IPS-20b (cell line): ENCODE data around the gene GTSE1.

ENCODE experiments used
- H3K27ac ChIP-seq: one replicate; pipeline ENCODE4 v1.5.1; 2013; ENCODE audit warnings: low read length
- H3K27me3 ChIP-seq: 2 replicates; pipeline ENCODE4 v1.6.1; 2013; ENCODE audit warnings: mild to moderate bottlenecking, low read length, inconsistent platforms; ENCODE audit not compliant: insufficient read depth
- H3K36me3 ChIP-seq: 2 replicates; pipeline ENCODE4 v1.6.1; 2013; ENCODE audit warnings: low read depth, mild to moderate bottlenecking, inconsistent platforms, low read length, moderate library complexity; ENCODE audit not compliant: insufficient read depth
- H3K4me1 ChIP-seq: 2 replicates; pipeline ENCODE4 v1.6.1; 2013; ENCODE audit warnings: mild to moderate bottlenecking, control low read depth, inconsistent platforms, low read length, moderate library complexity; ENCODE audit not compliant: insufficient read depth
- H3K4me3 ChIP-seq: 2 replicates; pipeline ENCODE4 v1.5.1; 2013; ENCODE audit warnings: mild to moderate bottlenecking, low read length, inconsistent platforms
- H3K9ac ChIP-seq: 2 replicates; pipeline ENCODE4 v1.6.1; 2013; ENCODE audit warnings: low read depth, mild to moderate bottlenecking, inconsistent platforms, low read length, moderate library complexity
- H3K9me3 ChIP-seq: 2 replicates; pipeline ENCODE4 v1.6.1; 2013; ENCODE audit warnings: mild to moderate bottlenecking, low read depth, low read length, inconsistent platforms; ENCODE audit not compliant: insufficient read depth

GTSE1 gene

DNA sequence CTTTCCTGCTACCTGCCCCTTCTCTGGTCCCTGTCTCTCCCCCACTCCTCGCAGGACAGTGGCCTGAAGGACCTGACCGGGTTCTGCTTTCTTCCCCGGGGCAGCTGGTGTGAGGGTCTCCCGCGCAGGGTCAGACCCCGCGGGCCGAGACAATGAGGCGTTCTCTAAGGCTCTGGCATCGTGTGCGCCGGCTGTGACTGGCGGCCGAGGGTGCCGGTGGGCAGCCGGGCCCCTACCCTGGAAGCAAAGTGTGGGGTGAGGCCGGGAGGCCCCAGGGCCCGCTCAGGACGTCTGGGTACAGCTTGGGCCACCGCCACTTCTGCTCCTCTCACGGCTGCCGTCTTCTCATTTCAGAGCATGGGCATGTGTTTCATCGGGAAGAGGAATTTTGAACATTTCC lies 55.1 kb downstream of the GTSE1 start:
- no peak overlapping the region for H3K4me3 ChIP-seq
- no peaks in the 10 kb centered on the region for H3K4me1 ChIP-seq
- H3K9ac ChIP-seq: no peak overlapping the region
- no peaks in the 10 kb centered on the region for H3K9me3 ChIP-seq
- H3K27me3 ChIP-seq: no peaks in the 10 kb centered on the region
- no peak overlapping the region for H3K27ac ChIP-seq
- H3K36me3 ChIP-seq: peaks cover 95% of the 10 kb centered on the region

DNA sequence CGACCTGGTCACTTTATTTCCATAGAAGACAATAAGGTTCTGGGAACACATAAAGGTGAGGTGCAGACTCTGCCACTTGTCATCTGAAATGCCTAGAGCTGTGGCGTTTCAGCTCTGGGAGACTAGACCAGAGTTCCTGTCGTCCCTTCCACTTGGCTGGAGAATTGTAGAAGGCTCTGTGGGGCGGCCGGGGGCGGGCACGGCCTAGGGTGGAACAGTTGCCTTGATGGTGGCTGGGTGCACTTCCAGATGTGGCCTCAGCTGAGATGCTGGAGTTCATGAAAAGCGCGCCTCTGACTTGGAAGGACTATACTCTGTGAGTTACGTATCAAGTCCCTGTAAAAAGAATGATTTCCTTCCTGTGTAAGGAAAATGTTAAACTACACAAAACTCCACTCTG lies 55.6 kb downstream of the GTSE1 start:
- H3K9ac ChIP-seq: no peak overlapping the region
- no peaks in the 10 kb centered on the region for H3K9me3 ChIP-seq
- H3K4me3 ChIP-seq: no peak overlapping the region
- H3K27me3 ChIP-seq: no peaks in the 10 kb centered on the region
- no peaks in the 10 kb centered on the region for H3K4me1 ChIP-seq
- H3K27ac ChIP-seq: no peak overlapping the region
- H3K36me3 ChIP-seq: peaks cover 95% of the 10 kb centered on the region

DNA sequence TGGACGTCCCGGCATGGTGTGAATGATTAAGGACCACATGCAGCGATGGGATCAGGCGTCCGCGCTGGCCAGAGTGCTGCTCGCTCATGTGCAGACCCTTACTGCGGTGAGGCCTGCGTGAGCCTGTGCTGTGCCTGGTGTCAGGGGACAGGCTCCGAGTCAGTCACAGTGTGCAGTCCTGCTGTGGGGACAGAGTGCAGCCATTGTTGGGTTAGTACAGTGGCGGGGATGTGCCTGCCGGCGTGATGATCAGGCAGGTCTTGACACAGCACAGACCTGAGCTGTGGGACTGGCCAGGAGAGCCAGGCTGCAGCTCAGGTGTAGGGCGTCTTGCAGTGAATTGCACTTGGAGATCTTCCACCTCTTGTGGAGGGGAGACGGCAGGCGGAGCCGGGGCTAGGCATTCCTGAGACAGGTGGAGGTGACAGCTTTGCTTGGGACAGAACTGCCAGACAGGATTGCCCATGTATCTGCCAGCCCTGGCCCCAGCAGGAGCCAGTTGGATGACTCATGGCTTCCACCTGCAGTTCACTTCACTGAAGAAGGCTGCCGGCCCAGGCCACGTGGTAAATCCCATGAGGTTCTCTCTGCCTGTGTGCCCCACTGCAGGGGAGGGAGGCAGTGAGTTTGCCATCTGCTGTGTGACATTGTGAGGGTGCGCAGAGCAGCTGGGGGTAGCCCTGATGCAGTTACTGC lies 56.2 kb downstream of the GTSE1 start:
- H3K9ac ChIP-seq: no peak overlapping the region
- H3K27ac ChIP-seq: no peak overlapping the region
- peaks cover 92% of the 10 kb centered on the region for H3K36me3 ChIP-seq
- H3K9me3 ChIP-seq: no peaks in the 10 kb centered on the region
- H3K27me3 ChIP-seq: no peaks in the 10 kb centered on the region
- H3K4me3 ChIP-seq: no peak overlapping the region
- no peaks in the 10 kb centered on the region for H3K4me1 ChIP-seq

DNA sequence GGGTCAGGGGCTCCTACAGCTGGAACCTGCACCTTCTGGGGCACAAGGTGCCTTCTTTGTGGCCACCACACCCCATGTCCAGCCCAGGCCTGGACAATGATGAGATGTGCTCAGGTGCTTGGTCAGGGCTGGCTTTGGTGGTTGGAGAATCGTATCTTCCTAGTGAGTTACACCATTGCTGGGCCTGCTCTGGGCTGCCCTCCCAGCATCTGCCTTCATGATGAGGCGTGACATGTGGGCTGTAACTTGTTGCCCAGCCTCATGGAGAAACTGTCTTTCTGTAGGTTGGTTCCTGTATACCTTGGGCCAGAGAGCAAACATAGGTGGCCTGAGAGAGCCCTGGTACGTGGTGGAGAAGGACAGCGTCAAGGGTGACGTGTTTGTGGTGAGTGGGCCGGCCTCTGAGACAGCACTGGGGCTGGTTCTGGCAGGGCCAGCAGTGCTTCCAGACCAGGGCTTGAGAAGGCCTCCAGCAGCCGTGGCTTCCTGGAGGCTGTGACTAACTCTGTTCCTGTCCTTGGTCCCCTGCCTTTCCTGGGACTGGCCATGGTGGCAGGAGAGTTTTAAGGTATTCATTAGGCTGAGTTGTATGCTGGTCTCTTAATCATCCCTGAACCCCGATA lies 56.9 kb downstream of the GTSE1 start:
- Histone ChIP-seq H3K36me3 (peaks cover 85% of the 10 kb centered on the region), H3K9ac (no peak overlapping the region), H3K4me1 (no peaks in the 10 kb centered on the region)

DNA sequence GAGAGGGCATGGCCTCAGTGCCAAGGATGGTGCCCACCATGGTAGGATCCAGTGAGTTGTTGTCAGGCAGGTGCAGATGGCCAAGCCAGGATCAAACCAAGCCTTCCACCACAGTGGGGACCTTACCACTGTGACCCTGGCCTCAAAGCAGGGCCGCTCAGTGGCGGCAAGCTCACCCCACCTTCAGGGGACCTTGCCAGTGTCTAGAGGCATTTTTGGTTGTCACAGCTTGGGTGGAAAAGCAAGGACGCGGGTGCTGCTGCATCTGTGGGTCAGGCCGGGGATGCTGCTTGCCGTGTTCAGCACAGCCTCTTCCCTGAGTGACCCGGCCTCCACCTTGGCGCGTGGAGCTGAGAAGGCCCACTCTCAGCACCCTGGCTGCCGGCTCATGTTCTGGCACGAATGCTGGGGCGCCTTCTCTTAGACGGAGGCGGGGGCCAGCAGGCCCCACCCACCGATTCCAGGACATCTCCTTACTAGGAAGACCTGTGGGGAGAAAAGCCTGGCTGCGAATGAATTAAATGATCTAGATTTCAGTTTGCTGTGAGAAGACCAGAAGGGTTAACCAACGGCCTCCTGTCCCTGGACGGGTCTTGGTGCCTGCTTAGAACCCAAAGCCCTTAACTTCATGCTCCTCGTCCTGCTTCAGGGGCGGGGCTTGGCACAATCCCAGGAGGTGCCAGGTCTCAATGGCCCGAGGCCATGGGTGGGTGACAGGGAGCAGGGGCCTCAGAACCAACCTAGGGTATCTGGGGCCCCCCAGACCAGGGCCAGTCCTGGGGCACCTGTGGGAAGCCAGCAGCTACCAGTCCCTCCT lies 57.7 kb downstream of the GTSE1 start:
- Histone ChIP-seq H3K9ac (no peak overlapping the region), H3K27me3 (no peaks in the 10 kb centered on the region), H3K36me3 (peaks cover 81% of the 10 kb centered on the region), H3K27ac (no peak overlapping the region), H3K4me3 (no peak overlapping the region), H3K9me3 (no peaks in the 10 kb centered on the region), H3K4me1 (no peaks in the 10 kb centered on the region)

More for the DNA sequence above, 56.9 kb downstream of the GTSE1 start:
- Histone ChIP-seq H3K27me3 (no peaks in the 10 kb centered on the region), H3K4me3 (no peak overlapping the region), H3K9me3 (no peaks in the 10 kb centered on the region), H3K27ac (no peak overlapping the region)

DNA sequence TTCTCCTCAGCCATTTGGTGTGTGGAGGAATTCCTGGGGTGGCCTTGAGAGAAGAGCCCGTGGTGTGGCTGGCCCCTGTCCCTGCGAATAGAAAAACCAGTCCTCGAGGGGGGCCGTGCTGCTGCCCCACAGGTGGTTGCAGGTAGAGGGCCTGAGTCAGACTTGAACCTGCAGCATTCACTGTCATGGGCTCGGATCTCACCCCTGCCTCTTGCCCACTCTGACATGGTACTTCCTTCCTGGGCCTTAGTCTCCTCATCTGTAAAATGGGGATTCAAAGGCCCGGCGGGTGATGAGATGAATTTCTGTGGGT lies 58.3 kb downstream of the GTSE1 start:
- H3K27ac ChIP-seq: no peak overlapping the region
- H3K36me3 ChIP-seq: peaks cover 78% of the 10 kb centered on the region
- H3K4me1 ChIP-seq: no peaks in the 10 kb centered on the region
- no peaks in the 10 kb centered on the region for H3K27me3 ChIP-seq
- no peak overlapping the region for H3K4me3 ChIP-seq
- no peak overlapping the region for H3K9ac ChIP-seq
- no peaks in the 10 kb centered on the region for H3K9me3 ChIP-seq

DNA sequence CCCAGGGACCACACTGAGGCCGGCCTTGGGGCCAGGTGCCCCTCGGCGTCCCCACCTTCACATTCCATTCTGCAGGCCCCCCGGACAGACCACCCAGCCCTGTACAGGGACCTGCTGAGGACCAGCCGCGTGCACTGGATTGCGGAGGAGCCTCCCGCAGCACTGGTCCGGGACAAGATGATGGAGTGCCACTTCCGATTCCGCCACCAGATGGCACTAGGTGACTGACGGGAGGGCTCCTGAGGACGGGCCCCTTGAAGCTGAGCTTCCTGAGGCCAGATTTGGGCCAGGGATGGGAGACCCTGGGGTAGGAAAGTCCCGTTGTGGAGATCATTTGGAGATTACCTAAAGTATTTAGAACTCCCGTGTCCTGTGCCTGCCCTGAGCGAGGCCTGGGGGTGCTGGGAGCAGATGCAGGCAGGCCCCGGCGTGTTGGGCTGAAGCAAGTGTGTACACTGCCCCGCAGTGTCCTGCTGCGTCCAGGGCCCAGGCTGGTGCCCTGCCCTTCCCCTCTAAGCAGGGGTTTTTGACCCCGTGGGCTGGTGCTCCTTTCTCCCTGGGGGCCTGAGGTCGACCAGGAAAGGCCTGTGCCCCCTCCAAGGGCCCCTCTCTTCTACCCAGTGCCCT lies 58.8 kb downstream of the GTSE1 start:
- H3K36me3 ChIP-seq: peaks cover 73% of the 10 kb centered on the region

DNA sequence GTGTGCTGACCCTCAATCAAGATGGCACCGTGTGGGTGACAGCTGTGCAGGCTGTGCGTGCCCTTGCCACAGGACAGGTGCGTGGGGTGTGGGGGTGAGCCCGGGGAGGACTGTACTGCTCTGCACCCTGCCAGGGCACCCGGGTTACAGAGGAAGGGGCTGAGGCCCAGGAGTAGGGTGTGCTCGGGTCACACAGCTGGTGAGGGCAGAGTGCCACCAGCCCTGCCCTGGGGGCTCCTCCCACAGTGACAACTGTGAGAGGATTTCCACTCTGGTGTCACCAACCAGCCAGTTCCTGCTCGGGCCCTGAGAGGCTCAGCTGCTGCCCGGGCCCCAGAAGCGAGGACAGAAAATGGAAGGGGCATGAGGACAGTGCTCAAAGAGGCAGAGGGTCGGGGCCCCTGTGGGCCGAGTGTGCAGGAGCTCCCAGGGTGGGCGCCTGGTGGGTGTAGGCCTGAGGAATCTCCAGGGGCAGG lies 59.4 kb downstream of the GTSE1 start:
- Histone ChIP-seq H3K9ac (no peak overlapping the region), H3K27me3 (no peaks in the 10 kb centered on the region), H3K4me1 (no peaks in the 10 kb centered on the region), H3K4me3 (no peak overlapping the region), H3K27ac (no peak overlapping the region), H3K9me3 (no peaks in the 10 kb centered on the region), H3K36me3 (peaks cover 68% of the 10 kb centered on the region)

More for the DNA sequence above, 58.8 kb downstream of the GTSE1 start:
- no peaks in the 10 kb centered on the region for H3K4me1 ChIP-seq
- H3K9me3 ChIP-seq: no peaks in the 10 kb centered on the region
- H3K27ac ChIP-seq: no peak overlapping the region
- H3K4me3 ChIP-seq: no peak overlapping the region
- no peak overlapping the region for H3K9ac ChIP-seq
- no peaks in the 10 kb centered on the region for H3K27me3 ChIP-seq

DNA sequence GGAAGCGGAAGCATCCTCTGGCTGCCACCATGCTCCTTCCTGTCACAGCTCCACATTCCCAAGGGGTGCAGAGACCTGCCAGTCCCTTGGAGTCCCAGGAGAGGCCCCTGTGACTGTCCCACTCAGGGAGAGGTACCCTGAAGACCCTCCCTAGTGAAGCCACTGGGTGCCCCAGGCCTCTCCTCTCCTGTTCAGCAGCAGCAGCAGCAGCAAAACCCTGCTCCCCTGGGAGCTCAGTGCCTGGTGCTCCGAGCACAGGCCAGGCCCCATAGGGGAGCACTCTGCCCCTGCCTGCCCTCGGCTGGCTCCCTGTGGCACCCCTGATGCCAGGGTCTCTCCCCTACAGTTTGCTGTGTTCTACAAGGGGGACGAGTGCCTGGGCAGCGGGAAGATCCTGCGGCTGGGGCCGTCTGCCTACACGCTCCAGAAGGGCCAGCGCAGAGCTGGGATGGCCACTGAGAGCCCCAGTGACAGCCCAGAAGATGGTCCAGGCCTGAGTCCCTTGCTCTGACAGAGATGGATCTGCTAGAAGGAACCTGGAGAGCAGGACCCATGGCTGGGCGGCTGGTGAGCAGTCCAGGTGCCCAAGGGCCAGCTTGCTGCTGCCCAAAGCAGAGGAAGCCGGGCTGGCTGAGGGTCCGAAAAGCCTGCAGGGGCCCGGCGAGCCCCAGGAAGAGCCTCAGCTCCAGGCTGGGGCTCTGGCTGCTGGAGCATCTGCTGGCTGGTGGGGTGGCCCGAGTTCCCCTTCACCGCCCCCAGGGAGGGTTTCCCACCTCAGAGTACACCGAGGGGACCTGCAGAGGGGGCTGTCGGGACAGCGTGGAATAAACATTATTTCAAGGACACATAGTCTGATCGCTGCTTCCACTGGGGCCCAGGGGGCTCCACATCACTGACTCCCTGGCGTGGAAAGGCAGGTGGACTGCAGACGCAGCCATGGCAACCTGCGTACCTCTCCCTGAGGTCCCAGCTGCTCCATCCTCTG lies 60.1 kb downstream of the GTSE1 start:
- H3K9me3 ChIP-seq: no peaks in the 10 kb centered on the region
- no peaks in the 10 kb centered on the region for H3K27me3 ChIP-seq
- peaks cover 61% of the 10 kb centered on the region for H3K36me3 ChIP-seq
- H3K9ac ChIP-seq: no peak overlapping the region
- no peak overlapping the region for H3K4me3 ChIP-seq
- no peaks in the 10 kb centered on the region for H3K4me1 ChIP-seq
- H3K27ac ChIP-seq: no peak overlapping the region

DNA sequence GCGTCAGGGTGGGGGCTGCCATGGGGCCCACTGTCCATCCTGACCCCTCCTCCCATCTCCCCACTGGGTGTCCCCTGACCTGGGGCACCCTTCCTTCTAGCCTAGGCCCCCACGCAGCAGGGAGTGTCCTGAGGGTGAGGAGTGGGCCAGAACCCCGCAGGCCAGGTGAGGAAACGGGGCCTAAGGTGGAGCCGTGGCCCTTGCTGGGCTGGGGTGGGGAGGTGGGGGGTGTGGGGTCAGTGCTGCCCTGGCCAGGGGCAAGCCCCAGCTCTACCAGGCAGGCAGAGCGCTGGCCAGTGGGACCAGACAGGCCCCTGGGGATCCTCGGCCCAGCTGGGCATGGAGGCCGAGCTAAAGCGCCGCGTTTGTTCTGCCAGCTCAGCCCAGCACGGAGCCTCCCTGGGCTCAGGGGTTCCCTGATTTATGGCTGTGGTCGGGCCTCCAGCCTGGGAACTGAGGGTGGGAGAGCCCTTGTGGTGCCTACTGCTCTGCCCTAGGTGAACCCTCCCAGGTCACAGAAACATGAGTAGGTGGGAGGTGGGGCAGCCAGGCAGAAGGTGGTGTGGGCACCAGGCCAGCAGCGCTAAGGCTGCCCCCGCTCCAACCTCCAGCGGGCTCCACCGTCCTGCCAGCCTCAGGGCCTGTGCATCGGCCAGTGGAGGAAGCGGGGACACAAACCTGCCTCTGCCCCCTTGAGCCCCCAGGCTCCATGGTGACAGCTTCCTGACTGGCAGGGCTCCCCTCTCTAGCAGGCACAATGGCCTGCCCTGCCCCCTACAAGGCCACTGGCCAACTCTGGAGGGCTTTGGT lies 61.2 kb downstream of the GTSE1 start:
- Histone ChIP-seq H3K27me3 (no peaks in the 10 kb centered on the region), H3K4me1 (no peaks in the 10 kb centered on the region), H3K9me3 (no peaks in the 10 kb centered on the region), H3K4me3 (no peak overlapping the region), H3K36me3 (peaks cover 50% of the 10 kb centered on the region), H3K9ac (no peak overlapping the region), H3K27ac (no peak overlapping the region)
